HG03354 (cell line): ENCODE measurements around the gene SCAF11.

ENCODE experiments used
- ATAC-seq: cut with Tn5 transposase; IDR thresholded peaks from one replicate; pipeline ENCODE4 v1.9.1; 2021; ENCODE audit warnings: mild to moderate bottlenecking; ENCODE audit not compliant: unreplicated experiment, poor library complexity, severe bottlenecking

The SCAF11 gene

DNA sequence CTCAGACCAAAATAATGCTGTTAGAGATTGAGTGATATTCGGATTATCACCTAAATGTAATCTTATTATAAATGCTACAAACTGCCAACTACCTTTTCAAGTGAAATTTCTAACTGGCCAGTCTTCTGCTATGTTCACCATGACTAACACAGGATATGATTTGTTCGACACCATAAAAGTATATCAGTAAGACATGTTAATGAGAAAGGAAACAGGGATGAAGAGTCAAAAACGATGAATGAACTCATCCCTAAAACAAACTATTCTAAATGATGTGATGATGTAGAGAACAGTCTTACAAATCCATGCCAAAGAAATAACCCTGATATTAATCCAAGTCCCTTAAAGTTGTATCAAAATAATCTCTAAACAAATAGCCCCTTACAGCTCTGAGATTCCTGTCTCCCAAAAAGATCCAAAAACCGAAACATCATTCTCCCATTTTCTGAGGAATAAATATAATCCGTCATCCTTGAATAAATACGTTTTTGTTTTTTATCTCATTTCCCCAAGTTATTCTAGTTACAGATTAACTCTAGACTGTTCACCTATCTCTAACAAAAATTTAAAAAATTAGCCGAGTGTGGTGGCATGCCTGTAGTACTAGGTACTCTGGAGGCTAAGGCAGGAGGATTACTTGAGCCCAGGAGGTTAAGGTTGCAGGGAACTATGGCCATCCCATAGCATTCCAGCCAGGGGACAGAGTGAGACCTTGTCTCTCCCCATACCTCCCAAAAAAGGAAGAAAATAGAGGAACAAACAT is 9.1 kb downstream of the SCAF11 start:
- ATAC-seq: no peak

DNA sequence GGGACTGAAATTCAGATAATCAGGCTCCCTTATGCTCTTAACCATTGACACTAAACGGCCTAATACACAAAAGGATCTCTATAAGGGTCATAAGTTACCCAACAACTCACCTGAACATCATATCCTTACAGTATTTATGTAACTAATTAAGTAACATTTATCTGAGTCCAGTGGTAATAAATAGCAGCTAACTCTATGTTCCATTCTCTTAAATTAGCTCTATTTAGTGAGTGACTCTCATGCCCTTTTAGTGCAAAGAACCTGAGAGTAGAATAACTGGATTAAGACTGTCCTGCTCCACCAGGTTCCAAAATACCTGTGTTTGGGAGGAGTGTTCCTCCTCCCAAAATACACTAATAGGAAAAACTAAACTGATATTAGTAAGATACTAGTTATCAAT is 9.8 kb downstream of the SCAF11 start:
- no peak for ATAC-seq

DNA sequence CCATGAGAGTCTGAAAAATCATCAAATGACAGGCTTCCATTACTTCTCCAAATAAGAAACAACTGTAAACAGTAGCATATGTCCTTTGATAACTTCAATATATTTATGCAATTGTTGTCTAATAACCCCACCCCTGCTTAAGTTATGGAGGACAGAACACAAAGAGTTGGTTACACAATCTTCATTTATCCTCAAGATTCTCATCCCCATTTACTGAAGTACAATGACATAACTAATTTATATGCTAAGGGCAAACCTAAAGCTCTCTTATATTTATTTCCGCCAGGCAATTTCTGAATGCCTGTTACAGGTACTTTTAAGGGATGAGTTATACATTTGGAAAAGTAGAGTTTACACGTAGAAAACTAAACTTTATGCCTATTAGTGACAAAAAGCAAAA is 12.3 kb downstream of the SCAF11 start:
- ATAC-seq: no peak

DNA sequence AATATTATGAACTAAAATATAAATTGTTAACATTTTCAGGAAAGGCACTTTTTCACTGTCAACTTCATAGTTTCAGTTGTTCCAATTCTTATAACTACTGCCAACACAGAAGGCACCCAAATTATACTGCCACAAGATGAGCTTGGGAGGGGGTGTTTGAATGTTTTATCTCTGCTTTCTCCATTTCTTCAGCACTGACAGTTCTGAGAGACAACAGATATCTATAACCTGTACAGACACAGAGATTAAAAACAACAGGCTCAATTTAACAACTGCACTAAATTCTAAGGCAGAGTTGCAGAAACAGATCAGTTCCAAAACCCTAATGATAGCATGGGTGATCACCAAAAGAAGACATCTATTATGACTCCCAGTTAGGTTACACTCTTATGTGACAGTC is 12.8 kb downstream of the SCAF11 start:
- no peak for ATAC-seq

DNA sequence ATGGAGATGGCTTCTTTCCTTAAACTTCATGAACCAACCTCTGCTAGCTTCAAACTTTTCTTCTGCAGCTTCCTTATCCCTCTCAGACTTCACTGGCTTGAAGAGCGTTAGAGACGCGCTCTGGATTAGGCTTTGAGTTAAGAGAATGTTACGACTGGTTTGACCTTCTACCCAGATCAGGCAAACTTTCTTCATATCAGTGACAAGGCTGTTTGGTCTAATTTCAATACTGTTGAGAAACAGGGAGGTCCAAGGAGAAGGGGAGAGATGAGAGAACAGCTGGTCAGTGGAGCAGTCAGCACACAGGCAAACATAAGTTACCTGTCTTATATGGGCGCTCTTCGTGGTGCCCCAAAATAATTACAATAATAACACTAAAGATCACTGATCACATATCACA is 14.9 kb downstream of the SCAF11 start:
- ATAC-seq: no peak

DNA sequence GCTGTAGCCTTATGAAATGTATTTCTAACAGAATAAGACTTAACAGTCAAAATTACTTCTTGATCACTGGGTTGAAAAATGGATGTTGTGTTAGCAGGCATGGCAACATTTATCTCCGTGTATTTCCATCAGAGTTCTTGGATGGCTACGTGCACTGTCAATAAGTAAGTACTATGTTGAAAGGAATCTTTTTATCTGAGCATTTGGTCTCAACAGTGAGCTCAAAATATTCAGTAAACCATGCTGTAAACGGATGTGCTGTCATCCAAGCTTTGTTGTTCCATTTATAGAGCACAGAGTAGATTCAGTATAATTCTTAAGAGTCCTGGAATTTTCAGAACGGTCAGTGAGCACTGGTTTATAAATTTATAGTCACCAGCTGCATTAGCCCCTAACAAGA is 15.5 kb downstream of the SCAF11 start:
- no peak for ATAC-seq

DNA sequence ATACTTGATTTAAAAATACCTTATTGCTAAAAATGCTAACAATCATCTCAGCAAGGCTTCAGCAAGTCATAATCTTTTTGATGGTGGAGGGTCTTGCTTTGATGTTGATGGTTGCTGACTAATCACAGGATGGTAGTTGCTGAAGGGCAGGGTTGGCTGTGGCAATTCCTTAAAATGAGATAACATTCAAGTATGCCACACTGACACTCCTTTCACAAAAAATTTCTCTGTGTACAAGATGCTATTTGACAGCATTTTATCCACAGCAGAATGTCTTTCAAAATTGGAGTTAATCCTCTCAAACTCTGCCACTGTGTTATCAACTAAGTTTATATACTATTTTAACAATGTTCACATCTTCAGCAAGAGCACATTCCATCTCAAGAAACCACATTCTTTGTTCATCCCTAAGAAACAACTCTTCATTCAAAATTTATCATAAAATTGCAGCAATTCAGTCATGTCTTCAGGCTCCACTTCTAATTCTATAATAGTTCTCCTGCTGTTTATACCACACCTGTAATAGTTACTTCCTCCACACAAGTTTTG is 16.1 kb downstream of the SCAF11 start:
- ATAC-seq: no peak

DNA sequence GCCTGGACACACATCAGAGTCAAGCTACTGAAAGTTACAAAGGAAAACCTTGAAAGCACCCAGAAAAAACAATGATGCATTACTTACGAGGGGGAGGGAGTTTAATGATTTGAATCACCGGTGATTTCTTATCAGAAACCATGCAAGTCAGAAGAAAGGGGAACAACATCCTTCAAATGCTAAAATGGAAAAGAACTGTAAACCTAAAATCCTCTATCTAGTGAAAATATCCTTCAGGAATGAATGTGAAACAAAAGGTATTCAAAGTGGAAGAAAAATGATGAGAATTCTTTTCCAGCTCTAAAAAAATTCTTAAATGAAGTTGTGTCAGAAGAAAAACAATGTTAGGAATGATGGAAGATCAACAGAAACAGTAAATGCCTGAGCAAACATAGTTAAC is 16.8 kb downstream of the SCAF11 start:
- no peak for ATAC-seq

DNA sequence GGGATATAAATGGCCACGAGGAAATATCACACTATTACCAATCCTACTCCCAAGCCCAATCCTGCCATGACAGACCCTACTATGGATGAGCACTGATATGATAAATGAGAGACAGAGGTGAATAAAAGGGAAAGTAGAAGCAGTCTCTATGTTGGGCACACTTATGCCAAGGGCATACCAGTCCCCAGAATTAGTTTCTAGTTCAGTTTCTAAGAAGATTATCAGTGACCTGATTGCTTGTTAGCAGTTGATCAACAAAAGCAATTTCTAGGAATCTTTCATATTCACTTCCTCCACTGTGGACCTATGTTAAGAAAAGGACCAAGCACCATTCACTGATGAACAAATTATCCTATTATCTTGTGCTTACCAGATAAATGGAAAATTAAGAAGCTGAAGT is 20.0 kb downstream of the SCAF11 start:
- ATAC-seq: no peak

DNA sequence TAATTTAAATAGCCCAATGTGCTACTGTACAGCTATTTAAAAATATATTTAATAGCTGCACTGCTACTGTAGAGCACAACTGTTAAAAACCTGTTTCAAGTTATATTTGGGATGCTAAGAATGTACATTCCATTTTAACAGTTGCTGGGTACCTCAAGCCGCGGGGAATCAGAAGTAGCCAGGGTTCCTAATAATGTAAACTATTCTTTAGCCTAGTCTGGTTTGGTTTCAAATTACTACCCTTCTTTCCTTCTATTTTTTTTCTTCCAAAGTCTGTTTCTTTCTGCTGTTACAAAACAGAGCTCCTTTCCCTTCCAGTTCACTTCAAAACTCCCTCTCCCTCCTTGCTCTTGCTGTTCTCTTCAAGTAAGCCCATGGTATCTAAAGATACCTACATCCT is 21.3 kb downstream of the SCAF11 start:
- no peak for ATAC-seq

DNA sequence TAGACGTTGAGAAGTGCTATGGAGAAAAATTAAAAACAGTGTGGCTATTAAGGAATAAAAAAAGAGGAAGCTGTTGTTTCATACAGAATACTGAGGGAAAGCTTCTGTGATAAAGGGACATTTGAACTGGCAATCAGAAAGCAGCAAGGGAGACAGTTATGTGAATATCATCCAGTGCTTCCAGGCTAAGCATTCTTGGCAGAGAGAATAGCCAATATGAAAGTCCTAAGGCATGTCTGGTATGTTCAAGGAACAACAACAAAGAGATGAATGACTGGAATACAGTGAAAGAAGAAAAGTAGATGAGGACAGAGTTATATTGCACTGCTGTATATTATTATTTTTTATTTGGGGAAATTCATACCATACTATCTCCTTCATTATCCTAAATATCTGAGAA is 23.9 kb downstream of the SCAF11 start:
- ATAC-seq: no peak

DNA sequence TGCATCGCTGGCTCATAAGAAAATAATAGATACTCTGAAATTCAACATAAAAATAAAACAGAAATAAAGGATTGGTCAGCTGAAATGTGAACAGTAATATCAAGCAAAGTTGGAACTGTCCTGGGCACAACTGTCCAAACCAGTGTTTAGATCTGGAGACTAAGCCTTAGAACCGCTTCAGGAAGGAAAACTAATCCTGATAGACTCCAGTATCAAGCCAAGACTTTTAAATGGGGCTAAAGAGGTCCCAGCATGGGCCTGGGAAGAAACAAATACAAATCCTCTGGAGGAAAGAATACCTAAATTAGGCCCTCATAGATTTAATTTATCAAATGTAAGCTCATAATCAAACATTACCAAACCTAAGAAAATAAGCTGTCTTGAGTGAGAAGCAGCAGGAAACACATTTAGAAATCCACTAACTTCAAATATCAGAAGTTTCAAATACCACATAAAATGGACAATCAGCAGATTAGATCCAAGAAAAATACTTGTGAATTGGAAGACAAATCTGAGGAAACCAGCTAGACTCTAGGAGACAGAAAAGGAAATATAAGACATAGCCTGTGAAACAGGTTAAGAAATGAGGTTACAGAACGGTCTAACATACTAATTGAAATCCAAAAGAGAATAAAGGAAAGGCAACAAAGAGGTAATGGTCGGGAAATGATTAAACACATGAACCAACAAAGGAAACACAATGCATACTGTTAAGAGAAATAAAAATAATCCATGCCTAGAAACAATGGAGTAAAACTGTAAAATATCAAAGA is 27.6 kb downstream of the SCAF11 start:
- ATAC-seq: no peak

DNA sequence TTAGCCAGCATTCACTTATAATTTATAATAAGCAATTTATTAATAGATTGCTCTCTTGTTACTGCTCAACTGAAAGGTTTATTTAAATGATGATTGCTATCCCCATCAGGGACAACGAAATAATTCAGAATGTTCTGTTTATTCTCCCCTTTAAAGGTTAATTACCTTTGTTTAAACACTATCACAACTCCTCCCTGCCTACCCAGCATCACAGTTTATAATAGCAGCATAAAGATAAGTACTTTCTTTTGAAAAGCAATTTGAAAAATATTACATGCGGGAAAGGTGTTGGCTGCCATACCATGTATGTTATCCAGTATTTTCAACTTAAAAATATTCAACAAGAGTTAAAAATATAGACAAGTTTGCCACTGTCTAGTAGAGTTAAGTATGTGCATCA is 30.6 kb downstream of the SCAF11 start:
- no peak for ATAC-seq

DNA sequence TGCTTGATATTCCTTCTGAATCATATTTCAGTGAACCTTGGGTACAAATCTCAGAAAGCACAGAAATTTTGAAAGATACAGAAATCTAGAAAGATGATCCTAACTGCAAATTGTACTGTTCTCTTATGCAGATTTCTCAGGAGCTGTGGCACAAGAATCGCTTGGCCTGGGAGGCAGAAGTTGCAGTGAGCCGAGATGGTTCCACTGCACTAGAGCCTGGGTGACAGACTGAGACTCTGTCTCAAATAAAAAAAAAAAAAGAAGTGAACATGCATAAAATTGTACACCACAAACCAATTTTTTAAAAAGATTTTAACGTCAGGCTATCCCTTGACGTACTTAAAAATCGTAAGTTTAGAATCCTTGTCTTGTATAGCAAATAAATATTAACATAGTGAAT is 31.3 kb downstream of the SCAF11 start:
- ATAC-seq: no peak

DNA sequence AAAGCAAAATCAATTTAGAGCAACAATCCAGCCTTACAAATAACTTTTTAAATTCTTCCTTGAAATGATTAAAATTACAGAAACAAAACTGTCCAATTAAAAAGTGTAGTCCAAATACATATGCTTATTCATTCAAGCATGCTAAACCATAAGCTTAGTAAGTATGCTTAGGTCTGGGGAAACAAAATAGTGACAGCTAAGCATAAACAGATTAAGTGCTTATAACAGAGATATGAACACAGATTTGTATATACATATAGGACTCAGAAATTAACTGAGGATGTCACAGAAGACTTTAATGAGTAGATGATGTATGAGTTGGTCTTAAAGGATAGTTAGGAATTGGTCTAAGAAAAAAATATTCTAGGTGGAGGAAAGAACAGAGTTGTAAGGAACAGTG is 41.8 kb downstream of the SCAF11 start:
- ATAC-seq: no peak

DNA sequence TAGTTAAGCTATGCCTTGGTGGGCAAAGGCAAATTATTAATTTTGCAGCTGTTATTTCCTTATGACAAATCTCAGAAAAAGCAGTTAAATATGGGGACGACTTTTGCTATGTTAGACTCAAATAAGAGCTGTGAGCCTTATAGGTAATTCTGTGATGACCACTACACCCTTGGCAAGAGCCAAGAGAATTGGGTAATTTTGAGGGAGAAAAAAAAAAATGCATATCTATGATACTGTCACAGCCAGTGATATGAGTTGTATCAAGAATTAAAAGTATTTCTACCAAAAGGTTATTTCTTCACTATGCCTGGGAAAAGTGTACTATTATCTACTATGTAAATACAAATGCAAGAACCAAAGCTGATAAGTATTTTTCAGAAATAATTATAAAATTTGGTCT is 43.9 kb downstream of the SCAF11 start:
- no peak for ATAC-seq

DNA sequence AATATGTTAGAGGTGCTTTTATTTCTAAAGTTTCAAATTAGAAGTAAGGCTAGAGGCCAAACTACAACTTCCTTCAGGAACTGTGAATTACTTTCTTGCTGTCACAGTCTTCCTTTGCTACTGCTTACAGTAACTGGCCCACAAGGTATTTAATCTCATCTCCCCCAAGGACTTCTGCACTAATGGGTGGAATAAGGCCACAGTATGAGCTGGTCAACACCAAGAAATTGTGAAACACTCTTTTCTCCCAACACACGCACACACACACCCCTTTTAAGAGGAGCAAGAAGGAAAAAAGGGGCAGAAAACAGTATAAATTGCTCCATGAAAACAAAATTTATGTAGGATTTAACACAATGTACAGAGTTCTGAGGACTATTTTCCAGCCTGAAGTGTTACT is 45.6 kb downstream of the SCAF11 start:
- ATAC-seq: no peak

DNA sequence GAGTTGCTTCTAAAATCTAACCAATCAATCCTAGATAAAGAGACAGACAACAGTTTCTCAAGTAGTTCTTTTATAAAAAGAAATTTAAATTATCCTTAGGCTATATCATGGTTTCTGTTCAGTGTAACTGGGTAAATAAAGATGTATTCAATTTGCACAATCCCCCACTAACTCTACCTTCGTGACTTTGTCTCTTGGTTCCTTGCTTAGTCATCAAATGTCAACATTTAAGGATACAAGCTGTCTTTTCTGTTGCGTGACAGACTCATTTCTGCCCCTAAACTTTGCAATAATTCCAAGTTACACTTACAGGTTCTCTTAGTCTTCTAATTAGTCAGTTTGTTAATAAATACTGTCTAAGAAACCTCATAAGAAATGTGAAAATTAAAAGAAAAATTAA is 50.6 kb downstream of the SCAF11 start:
- no peak for ATAC-seq

DNA sequence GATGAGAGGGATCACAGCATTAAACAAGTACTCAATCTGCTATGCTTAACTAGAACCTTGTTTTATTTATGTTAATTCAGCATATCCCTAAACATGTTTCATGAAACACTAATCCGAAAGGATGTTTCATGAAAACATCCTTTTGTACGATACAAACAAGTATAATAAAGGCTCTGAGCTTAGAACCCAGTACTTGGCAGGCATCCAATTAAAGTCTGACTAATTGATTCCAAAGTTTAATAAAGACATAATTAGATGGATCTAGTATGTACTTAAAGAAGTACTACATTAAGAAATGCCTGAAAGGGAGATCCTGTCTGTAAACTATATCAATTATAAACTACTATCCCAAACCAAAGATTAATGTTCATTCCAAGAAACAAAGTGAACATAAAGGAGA is 51.8 kb downstream of the SCAF11 start:
- no peak for ATAC-seq

DNA sequence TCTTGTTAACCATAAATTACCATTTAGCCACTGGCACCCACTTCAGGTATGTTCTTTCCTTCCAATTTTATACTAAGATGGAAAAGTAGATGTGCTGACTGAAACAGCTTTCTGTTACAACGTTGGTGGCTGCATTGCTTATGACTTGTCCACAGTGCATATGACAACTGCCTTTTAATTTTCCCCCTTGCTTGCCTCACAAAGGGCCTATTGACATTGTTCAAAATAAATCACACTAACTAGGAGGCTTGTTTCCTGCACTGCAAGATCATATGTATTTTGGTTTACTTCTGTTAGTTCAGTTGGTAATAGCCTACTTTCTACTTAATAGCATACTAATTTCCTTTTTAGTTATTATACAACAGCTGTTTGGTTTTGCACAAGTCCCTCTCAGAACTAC is 55.4 kb downstream of the SCAF11 start:
- no peak for ATAC-seq

DNA sequence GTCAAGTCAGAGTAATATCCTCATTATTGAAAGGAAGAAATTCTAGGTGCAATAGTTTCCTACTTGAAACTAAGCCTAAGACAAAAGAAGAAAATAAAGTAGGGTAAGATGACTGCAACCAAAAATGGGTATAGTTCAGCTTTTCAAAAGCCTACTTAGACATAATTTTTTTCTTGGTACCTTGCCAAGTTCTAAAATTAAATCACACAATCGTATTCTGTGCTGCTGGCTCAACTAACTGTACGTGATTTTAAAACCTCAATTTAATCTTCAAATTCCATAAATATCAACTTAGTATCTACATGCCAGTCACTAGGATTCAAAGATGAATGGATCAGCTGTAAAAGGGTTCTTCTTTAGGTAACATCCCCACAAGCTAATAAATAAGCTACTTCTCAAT is 56.9 kb downstream of the SCAF11 start:
- no peak for ATAC-seq
